ENCODE measurements around the gene CHRNB4.
"Not testable (repeated sequence)": the region's sequence is repeated elsewhere in the genome, so short reads cannot be mapped to it uniquely, and the experiment has no call there.

The CHRNB4 gene

GRCh38 chr15:78614021-78614420 is 27.0 kb downstream of the CHRNB4 start:
- DNase-seq, result no peak

- DNase-seq, result not testable (repeated sequence)
These were observed 31.5 kb downstream of the CHRNB4 start for GRCh38 chr15:78609551-78609950.

- DNase-seq, result no peak
These were observed 35.3 kb downstream of the CHRNB4 start for GRCh38 chr15:78605680-78606079.

- DNase-seq, result no peak
These were observed 35.8 kb downstream of the CHRNB4 start for GRCh38 chr15:78605201-78605600.

GRCh38 chr15:78604420-78604819 is 36.6 kb downstream of the CHRNB4 start:
- DNase-seq, result no peak

- DNase-seq, result no peak
These were observed 37.5 kb downstream of the CHRNB4 start for GRCh38 chr15:78603467-78603866.

GRCh38 chr15:78599189-78599588 is 41.8 kb downstream of the CHRNB4 start:
- no peak for DNase-seq

- no peak for DNase-seq
These were observed 42.7 kb downstream of the CHRNB4 start for GRCh38 chr15:78598348-78598747.

- no peak for DNase-seq
These were observed 43.4 kb downstream of the CHRNB4 start for GRCh38 chr15:78597583-78597982.

GRCh38 chr15:78574944-78575343 is 66.1 kb downstream of the CHRNB4 start:
- no peak for DNase-seq
